Tibial nerve (tissue), 4 donors: ENCODE measurements around the gene GPR62.

Experiments
- EP300 ChIP-seq, 2 donors: sonication (generic); formaldehyde crosslinking; IDR thresholded peaks; one replicate each; pipeline ENCODE4 v1.6.1; 2017; ENCODE audit warnings: antibody characterized with exemption in 2 of 2, mild to moderate bottlenecking in 1 of 2
- POLR2A ChIP-seq, 2 donors: fragments of 450-650 bp; IDR thresholded peaks; one replicate each; pipeline ENCODE4 v1.6.1; 2017; ENCODE audit warnings: antibody characterized with exemption in 2 of 2, mild to moderate bottlenecking in 2 of 2, moderate library complexity in 2 of 2
- TF ChIP-seq, protein P1 (sequence below), 5 experiments: fragments of 200-600 bp in 3 of 5; fragments of 450-650 bp in 2 of 5; sonication (generic) in 3 of 5; IDR thresholded peaks; one replicate each; pipeline ENCODE4 v1.5.1; 2016 to 2019; ENCODE audit warnings: antibody characterized with exemption in 5 of 5, mild to moderate bottlenecking in 3 of 5, moderate library complexity in 2 of 5

GRCh38 chr3:51927061-51927977 lies 27.9 kb upstream of the GPR62 start:
- TF ChIP-seq, protein P1, sequence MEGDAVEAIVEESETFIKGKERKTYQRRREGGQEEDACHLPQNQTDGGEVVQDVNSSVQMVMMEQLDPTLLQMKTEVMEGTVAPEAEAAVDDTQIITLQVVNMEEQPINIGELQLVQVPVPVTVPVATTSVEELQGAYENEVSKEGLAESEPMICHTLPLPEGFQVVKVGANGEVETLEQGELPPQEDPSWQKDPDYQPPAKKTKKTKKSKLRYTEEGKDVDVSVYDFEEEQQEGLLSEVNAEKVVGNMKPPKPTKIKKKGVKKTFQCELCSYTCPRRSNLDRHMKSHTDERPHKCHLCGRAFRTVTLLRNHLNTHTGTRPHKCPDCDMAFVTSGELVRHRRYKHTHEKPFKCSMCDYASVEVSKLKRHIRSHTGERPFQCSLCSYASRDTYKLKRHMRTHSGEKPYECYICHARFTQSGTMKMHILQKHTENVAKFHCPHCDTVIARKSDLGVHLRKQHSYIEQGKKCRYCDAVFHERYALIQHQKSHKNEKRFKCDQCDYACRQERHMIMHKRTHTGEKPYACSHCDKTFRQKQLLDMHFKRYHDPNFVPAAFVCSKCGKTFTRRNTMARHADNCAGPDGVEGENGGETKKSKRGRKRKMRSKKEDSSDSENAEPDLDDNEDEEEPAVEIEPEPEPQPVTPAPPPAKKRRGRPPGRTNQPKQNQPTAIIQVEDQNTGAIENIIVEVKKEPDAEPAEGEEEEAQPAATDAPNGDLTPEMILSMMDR (IDR thresholded peaks at IDR 0.05), result no peak
- TF ChIP-seq POLR2A (IDR thresholded peaks at IDR 0.05) (no peak), EP300 (IDR thresholded peaks at IDR 0.05) (no peak)
